MM.1S (cell line): Measurements from ENCODE around the gene NPTX1.

Experiments used
- DNase-seq: peaks from one replicate; pipeline ENCODE4 v3.0.0-alpha.2; 2015
- H2AFZ ChIP-seq: fragments of 300-600 bp; sonication (generic); 2 replicates; pipeline ENCODE4 v1.6.0; 2016; ENCODE audit warnings: antibody characterized with exemption, low read length
- H3F3A ChIP-seq: fragments of 300-600 bp; sonication (generic); 2 replicates; pipeline ENCODE4 v1.6.1; 2016; ENCODE audit warnings: mild to moderate bottlenecking, antibody characterized with exemption, low read length, moderate library complexity, mixed read lengths; ENCODE audit not compliant: insufficient read depth
- H3K27ac ChIP-seq: fragments of 300-600 bp; sonication (generic); 2 replicates; pipeline ENCODE4 v1.5.1; 2016; ENCODE audit warnings: mild to moderate bottlenecking, low read length
- H3K27me3 ChIP-seq: fragments of 300-600 bp; sonication (generic); replicated peaks from 2 replicates; pipeline ENCODE4 v1.6.0; 2016; ENCODE audit warnings: low read length; ENCODE audit not compliant: insufficient read depth
- H3K36me3 ChIP-seq: fragments of 300-600 bp; sonication (generic); replicated peaks from 2 replicates; pipeline ENCODE4 v1.6.1; 2016; ENCODE audit warnings: mild to moderate bottlenecking, low read length, mixed read lengths; ENCODE audit not compliant: insufficient read depth
- H3K4me1 ChIP-seq: fragments of 300-600 bp; sonication (generic); 2 replicates; pipeline ENCODE4 v1.6.1; 2016; ENCODE audit warnings: low read length, mixed read lengths
- H3K4me2 ChIP-seq: fragments of 300-600 bp; sonication (generic); 2 replicates; pipeline ENCODE4 v1.6.0; 2016; ENCODE audit warnings: low read depth, low read length
- H3K4me3 ChIP-seq: fragments of 300-600 bp; sonication (generic); 2 replicates; pipeline ENCODE4 v1.5.1; 2016; ENCODE audit warnings: low read length, mixed read lengths
- H3K79me2 ChIP-seq: fragments of 300-600 bp; sonication (generic); 2 replicates; pipeline ENCODE4 v1.6.1; 2016; ENCODE audit warnings: mixed run types, low read length, mixed read lengths
- H3K9ac ChIP-seq: fragments of 300-600 bp; sonication (generic); 2 replicates; pipeline ENCODE4 v1.6.1; 2016; ENCODE audit warnings: low read length, mixed read lengths
- H3K9me2 ChIP-seq: fragments of 300-600 bp; sonication (generic); replicated peaks from 2 replicates; pipeline ENCODE4 v1.6.1; 2016; ENCODE audit warnings: mild to moderate bottlenecking, low read length, mixed read lengths; ENCODE audit not compliant: insufficient read depth
- H3K9me3 ChIP-seq: fragments of 300-600 bp; sonication (generic); replicated peaks from 2 replicates; pipeline ENCODE4 v1.6.1; 2016; ENCODE audit warnings: mild to moderate bottlenecking, low read length, mixed read lengths; ENCODE audit not compliant: insufficient read depth
- H4K20me1 ChIP-seq: fragments of 300-600 bp; sonication (generic); 2 replicates; pipeline ENCODE4 v1.6.1; 2016; ENCODE audit warnings: mild to moderate bottlenecking, low read length, moderate library complexity, mixed read lengths; ENCODE audit not compliant: insufficient read depth
- EZH2 ChIP-seq: fragments of 300-600 bp; sonication (generic); optimal IDR thresholded peaks from 2 replicates; pipeline ENCODE3; 2017; ENCODE audit warnings: low read depth, mild to moderate bottlenecking, antibody characterized with exemption, low read length, mixed read lengths
- EZH2phosphoT487 ChIP-seq: fragments of 300-600 bp; sonication (generic); IDR thresholded peaks from 2 replicates; pipeline ENCODE4 v1.6.1; 2018; ENCODE audit warnings: antibody characterized with exemption, low read length
- TF ChIP-seq, protein P1 (sequence below): fragments of 300-600 bp; sonication (generic); IDR thresholded peaks from 2 replicates; pipeline ENCODE4 v1.5.1; 2016; ENCODE audit warnings: antibody characterized with exemption, low read length, mixed read lengths

Gene NPTX1

DNA sequence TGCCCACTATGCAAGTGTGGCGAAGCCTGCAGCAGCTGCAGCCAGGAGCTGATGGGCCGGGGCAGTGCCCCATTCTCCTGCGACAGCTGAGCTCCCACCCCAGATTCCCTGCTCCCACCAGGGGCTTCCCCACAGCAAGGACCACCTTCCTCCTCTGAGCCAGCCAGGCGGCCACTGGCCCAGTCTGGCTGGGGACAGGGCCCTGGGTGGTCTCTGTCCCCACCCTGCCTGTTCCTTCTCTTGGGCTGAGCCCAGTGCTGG, 5.6 kb upstream of the NPTX1 start:
- DNase-seq, result no peak
- H3K27ac ChIP-seq, result no peak overlapping the region
- no peaks in the 10 kb centered on the region for H3F3A ChIP-seq
- H3K9ac ChIP-seq, result no peak overlapping the region
- no peaks in the 10 kb centered on the region for H3K36me3 ChIP-seq
- no peaks in the 10 kb centered on the region for H3K9me3 ChIP-seq
- peaks cover 97% of the 10 kb centered on the region for H3K27me3 ChIP-seq
- H2AFZ ChIP-seq, result no peak overlapping the region
- H3K4me2 ChIP-seq, result no peak overlapping the region
- H3K4me3 ChIP-seq, result no peak overlapping the region
- H3K4me1 ChIP-seq, result no peaks in the 10 kb centered on the region
- H4K20me1 ChIP-seq, result no peaks in the 10 kb centered on the region
- no peaks in the 10 kb centered on the region for H3K9me2 ChIP-seq
- H3K79me2 ChIP-seq, result no peaks in the 10 kb centered on the region
- TF ChIP-seq EZH2 (no peak), EZH2phosphoT487 (no peak)
- TF ChIP-seq, protein P1, sequence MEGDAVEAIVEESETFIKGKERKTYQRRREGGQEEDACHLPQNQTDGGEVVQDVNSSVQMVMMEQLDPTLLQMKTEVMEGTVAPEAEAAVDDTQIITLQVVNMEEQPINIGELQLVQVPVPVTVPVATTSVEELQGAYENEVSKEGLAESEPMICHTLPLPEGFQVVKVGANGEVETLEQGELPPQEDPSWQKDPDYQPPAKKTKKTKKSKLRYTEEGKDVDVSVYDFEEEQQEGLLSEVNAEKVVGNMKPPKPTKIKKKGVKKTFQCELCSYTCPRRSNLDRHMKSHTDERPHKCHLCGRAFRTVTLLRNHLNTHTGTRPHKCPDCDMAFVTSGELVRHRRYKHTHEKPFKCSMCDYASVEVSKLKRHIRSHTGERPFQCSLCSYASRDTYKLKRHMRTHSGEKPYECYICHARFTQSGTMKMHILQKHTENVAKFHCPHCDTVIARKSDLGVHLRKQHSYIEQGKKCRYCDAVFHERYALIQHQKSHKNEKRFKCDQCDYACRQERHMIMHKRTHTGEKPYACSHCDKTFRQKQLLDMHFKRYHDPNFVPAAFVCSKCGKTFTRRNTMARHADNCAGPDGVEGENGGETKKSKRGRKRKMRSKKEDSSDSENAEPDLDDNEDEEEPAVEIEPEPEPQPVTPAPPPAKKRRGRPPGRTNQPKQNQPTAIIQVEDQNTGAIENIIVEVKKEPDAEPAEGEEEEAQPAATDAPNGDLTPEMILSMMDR, result no peak

DNA sequence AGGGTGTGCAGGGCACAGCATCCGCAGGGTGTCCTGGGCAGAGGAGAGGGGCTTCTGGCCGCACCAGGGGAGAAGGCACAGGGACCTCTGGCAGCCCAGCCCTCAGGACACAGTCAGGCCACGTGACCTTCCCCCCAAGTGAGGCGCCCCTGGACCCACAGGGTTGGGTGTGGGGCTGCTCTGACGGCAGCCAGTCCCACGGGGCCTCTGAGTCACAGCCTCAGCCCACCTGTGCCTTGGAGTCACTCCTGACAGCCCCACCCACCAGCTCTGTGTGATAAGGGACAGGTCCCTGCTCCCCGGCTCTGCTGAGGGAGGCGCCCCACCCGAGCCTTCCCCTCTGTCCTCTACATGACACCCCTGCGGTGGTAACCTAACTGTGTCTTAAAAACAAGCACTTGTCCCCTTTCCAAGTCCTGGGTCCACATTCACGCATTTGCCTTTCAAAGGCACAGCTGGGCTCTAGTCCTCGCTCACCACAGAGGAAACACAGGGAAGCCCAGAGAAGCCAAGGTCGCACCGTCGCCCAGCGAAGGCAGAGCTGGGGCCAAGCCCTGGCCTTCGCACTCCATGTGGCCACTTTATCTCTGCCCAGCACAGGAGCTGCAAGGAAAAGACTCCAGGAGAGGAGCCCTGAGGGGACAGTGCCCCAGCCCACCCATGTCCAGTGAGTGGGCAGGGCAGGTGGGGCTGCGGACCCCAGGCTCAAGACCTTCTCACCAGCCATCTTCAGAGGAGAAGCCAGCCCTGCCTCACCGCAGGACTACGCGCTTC, 5.1 kb upstream of the NPTX1 start:
- Histone ChIP-seq H2AFZ (no peak overlapping the region), H3K9me2 (no peaks in the 10 kb centered on the region), H3K9me3 (no peaks in the 10 kb centered on the region), H3K27me3 (peaks cover 96% of the 10 kb centered on the region), H3K4me3 (no peak overlapping the region), H3F3A (no peaks in the 10 kb centered on the region), H4K20me1 (no peaks in the 10 kb centered on the region), H3K79me2 (no peaks in the 10 kb centered on the region), H3K4me2 (no peak overlapping the region), H3K9ac (no peak overlapping the region), H3K27ac (no peak overlapping the region), H3K4me1 (no peaks in the 10 kb centered on the region), H3K36me3 (no peaks in the 10 kb centered on the region)
- no peak for TF ChIP-seq EZH2
- TF ChIP-seq, protein P1, result no peak
- TF ChIP-seq EZH2phosphoT487, result no peak
- no peak for DNase-seq

DNA sequence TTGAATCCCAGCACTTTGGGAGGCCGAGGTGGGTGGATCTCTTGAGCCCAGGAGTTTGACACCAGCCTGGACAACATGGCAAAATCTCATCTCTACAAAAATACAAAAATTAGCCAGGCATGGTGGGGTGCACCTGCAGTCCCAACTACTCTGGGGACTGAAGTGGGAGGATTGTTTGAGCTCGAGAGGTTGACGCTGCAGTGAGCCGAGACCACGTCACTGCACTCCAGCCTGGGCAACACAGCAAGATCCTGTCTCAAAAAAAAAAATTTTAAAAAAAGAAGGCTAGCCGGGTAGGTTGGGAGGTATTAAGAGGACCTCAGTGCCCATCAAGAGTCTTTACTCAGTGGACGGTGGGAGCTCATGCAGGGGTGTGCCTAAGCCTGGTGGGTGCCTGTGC, 3.8 kb upstream of the NPTX1 start:
- no peaks in the 10 kb centered on the region for H3K4me1 ChIP-seq

More for the DNA sequence above, 3.8 kb upstream of the NPTX1 start:
- H3K4me2 ChIP-seq, result no peak overlapping the region
- no peaks in the 10 kb centered on the region for H3F3A ChIP-seq
- H4K20me1 ChIP-seq, result no peaks in the 10 kb centered on the region
- H3K79me2 ChIP-seq, result no peaks in the 10 kb centered on the region
- no peak for DNase-seq
- H3K36me3 ChIP-seq, result no peaks in the 10 kb centered on the region
- no peak overlapping the region for H3K27ac ChIP-seq
- H3K27me3 ChIP-seq, result peaks cover 92% of the 10 kb centered on the region
- TF ChIP-seq EZH2, result no peak
- no peak for TF ChIP-seq EZH2phosphoT487
- TF ChIP-seq, protein P1, result no peak
- no peaks in the 10 kb centered on the region for H3K9me3 ChIP-seq
- H3K9me2 ChIP-seq, result no peaks in the 10 kb centered on the region
- H3K4me3 ChIP-seq, result no peak overlapping the region
- no peak overlapping the region for H3K9ac ChIP-seq
- H2AFZ ChIP-seq, result no peak overlapping the region
